Measurements from ENCODE around the gene GLOD4.
A peak's percentile ranks its signal among the peaks of the same experiment; 100 is the strongest.
"Not testable (repeated sequence)": the region's sequence is repeated elsewhere in the genome, so short reads cannot be mapped to it uniquely, and the experiment has no call there.

GLOD4 gene

GRCh38 chr17:781805-782731 is at the start of gene GLOD4, which contains the start of gene MRM3:
Gene GLOD4 (minus strand): TSS chr17:782280. CDS start chr17:782255, 25 bp downstream.
Gene MRM3 (plus strand): TSS chr17:782353. CDS start chr17:782379, 26 bp downstream.
- peak; percentile 79 for DNase-seq

DNA sequence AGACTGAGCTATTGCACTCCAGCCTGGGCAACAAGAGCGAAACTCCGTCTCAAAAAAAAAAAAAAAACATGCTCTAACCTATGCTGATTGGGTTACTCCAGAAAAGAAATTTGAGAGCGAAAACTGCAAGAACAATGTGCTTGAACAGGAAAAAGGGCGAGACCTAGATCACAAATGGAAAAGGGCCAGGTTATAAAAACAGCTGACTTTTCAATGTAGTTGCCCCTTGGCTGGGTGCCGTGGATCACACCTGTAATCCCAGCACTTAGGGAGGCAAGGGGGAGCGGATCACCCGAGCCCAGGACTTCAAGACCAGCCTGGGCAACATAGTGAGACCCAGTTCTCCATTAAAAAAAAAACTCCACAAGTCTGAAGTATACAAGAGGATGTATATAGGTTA is 48.9 kb upstream of the GLOD4 start:
- no peak for DNase-seq

DNA sequence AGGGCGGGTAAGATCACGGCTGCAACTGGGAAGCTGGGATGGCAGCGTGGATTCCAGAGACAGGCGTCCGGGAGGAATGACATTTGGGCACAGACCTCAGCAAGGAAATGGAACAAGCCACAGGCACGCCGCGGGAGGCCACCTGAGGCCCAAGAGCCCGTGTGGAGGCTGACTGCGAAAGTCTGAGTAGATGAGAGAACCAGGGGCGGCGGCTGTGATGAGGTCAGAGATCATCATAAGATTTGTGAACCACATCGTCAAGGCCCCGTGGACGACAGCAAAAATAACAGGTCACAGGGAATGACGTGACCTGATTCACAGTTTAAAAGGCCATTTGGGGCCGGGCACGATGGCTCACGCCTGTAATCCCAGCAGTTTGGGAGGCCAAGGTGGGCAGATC is 48.3 kb upstream of the GLOD4 start:
- no peak for DNase-seq

GRCh38 chr17:829614-830013 is 47.5 kb upstream of the GLOD4 start:
- DNase-seq: not testable (repeated sequence)

DNA sequence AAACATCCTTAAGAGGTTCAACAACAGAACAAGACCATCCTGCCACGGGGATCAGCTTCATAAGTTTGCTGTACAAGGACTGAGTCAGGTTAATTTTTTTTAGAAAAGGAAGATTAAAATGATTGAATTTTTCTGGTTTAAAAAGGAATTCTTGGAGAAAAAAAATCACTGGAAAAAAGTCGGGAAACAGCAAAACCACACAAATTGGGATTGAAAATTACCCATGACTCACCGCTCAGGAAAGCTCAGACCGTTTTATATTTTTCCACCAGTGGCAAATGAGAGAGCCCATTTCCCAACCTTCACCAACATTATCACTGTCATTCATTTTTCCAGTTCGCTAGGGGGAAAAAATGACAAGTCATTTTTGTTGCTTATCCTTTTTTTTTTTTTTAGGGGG is 46.7 kb upstream of the GLOD4 start:
- DNase-seq: no peak

DNA sequence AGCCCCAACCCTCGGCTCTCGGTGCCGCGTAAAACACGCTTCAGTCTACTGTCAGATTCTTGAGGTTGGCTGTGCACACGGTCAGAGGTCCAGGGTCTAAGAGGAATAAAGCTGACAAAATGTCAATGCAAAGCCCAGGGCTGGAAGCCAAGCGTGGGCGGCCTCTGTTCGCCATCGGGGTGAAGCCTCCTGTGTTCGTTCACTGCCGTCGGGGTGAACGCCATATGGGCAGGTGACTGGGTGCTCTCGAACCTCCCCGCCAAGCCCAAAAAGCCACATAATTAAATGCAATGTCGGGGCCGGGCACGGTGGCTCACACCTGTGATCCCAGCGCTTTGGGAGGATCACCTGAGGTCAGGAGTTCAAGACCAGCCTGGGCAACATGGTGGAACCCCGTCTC is 44.7 kb upstream of the GLOD4 start:
- no peak for DNase-seq

DNA sequence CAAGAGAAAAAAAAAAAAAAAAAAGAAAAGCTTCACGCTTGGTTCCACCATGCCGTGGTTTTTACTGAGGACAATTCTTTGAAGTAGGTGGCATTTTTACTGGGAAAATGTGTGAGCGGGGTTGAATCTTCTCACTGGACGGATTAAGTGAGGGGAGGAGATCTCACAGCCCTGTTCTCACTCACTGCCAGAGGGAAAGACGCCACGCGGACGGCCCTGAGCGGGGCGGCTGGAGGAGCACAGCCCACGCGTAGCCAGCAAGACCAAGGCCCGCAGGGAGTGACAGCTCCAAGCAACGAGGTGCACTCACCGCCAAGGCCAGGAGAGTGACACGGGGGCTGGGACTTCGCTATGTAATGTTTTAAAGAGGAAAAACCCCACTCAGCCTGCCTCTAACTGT is 43.1 kb upstream of the GLOD4 start:
- DNase-seq: no peak

DNA sequence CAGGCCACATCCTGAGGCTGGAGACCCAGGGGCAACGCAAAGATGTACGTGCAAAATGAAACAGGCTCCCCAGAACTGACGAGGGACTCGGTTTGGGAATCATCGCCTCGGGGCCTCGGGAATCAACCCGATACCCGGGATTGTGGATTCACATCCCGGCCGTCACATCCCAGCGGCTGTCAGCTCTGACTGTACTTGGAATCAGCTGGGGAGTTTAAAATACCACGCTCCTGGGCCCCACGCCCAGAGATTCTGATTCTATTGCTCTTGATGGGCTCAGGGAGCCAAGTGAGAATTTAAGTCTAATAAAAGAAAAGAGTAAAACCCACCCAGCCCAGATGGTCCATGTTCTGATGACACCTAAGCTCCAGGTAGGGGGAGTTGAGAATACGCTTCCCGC is 42.3 kb upstream of the GLOD4 start:
- no peak for DNase-seq

DNA sequence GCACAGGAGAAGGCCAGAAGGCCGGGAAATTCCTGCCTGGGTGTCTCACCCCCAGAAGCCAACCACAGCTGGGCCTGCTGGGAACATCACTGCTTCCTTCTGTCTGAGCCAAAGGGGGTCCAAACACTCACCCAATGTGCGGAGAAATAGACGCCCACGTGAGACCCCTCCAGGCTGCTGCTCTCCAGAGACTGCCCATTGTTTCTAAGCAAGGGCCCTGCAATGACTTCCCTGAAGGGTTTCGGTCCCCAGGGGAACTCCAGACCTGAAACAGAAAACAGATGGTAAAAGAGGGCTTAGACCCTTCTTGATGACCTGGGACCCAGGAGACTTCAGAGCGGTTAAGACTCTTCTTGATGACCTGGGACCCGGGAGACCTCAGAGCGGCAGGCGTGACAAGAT is 41.4 kb upstream of the GLOD4 start:
- DNase-seq: no peak

DNA sequence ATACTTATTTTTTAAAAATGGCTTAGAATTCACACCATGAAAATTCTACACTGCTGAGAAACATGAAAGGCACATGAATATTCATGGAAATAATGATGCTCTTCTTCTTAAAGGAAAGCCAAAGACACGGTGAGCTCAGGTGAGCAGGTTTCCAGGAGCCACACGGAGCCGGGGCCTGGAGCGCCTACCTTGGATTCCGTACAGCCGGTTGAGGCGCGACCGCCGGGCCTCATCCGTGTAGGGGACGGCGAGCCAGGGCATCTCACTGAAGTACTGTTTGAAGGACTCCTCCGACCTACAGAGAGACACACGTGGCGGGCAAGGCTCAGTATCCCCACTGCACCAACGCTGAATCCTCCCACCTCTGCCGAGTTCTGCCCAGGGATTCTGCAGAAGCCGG is 37.2 kb upstream of the GLOD4 start:
- no peak for DNase-seq

DNA sequence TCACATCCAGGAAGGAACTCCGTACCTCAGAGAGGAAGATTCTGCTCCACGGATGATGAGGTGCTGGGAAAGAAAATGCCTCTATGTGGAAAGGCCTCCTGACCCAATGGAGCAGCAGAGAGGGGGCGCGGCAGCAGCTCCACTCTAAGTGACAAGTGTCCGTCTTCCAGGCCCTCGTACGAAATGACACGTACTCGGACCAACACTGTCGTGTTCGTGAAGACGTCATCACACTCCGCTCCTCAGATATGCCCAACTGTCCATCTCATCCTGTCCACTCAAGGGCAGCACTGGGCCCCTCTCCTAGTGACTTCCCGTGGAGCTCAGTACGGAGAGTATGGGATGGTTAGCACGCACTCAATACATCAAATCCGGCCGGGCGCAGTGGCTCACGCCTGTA is 32.3 kb upstream of the GLOD4 start:
- no peak for DNase-seq

DNA sequence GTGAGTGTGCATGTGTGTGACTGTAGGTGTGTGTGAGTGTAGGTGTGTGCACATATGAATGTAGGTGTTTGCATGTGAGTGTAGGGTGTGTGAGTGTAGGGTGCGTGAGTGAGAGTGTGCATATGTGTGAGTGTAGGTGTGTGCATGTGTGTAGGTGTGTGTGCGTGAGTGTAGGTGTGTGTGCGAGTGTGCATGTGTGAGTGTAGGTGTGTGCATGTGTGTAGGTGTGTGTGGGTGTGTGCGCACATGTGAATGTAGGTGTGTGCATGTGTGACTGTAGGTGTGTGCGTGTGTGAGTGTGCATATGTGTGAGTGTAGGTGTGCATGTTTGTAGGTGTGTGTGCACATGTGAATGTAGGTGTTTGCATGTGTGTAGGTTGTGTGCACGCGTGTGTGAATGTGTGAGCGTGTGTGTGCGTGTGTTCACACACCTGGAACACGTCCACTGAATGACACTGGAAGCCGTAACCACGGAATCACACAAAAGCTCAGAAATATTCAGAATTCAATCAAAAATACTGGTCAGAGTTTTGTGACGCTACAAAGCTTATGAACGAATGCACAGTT is 30.6 kb upstream of the GLOD4 start:
- no peak for DNase-seq

- DNase-seq: no peak
Measured at GRCh38 chr17:811051-811784, 29.1 kb upstream of the GLOD4 start.

DNA sequence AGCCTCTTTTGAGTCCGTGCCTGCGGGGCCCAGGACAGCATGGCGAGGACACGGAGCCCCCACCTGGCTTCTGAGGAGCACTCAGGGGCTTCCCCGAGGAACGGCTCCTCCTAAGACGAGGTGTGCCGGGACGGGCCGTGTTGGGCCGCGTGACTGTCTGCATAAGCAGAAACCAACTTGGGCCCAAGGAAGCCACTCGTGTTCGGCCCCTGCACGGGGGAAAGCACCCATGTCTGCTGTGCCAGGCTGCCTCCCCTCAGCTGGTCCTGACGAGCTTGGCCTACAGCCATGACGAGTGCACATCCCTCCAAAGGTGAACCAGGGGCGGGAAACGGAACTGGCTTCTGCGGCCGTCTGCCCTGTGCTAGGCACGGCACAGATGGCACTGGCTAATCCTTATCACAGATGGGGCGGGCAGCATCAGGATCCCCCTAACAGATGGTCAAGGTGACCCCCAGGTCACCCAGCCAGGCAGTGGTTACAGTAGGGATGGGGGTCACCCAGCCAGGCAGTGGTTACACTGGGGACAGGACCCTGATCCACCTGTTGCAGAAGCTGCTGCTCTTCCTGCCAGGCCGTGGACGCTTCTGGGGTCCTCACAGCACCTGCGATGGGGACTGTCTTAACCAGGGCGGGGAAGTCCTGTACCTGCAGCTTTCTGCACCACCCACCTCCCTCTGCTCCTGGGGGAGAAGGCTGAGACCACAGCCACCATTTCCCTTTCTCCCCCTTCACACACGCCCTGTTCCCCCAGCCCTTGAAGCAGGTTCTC is 25.6 kb upstream of the GLOD4 start:
- DNase-seq: no peak

DNA sequence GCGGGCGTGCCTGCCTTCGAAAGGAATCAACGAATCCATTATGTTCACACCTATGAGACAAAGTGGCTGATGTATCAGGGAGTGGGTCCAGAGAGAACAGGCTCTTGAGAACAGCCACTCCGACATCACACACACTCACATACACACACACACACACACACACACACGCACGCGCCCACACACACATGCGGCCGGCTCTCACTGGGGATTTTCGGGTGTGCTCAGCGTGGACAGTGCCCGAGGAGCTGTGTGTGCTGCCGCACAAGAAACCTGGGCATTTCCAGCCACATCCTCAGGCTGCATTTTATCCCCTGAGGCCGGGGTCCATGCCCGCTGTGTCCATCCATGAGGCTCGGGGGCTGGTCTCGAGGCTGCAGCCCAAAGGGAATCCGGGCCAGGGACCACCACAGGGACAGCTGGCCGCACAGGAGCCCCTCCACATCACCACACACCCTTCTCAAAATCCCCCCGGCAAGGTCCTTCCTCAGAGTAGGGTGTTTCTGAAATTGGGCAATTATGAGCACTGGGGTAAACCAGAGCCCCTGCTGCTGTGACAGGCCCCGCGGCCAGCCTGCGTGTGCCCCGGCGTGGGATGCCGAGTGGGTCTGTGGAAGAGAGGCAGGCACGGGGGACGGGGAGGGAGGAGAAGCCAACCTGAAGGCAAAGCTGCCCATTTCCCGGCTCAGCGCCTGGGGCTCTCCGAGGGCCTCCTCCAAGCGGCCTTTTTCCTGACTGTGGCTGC is 24.9 kb upstream of the GLOD4 start:
- DNase-seq: no peak

DNA sequence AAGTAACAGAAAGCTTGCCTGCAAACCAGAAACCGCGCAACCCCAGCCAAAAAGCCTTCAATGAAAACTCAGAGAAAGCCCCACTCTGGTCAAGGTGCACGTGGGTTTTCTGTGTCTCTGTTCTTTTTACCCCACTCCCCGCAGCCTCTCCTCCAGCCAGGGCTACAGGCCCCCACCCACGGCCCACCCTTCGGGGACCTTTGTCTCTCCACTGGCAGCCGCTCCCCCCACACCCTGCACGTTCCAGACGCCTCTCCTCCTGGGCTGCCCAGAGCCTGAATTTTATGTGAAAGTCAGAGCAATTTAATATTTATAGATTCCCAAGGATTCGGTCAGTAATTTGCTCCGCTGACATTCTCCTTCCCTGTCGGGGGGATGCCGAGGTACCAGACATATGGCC is 24.3 kb upstream of the GLOD4 start:
- DNase-seq: no peak

- not testable (repeated sequence) for DNase-seq
Measured at GRCh38 chr17:805886-806285, 23.8 kb upstream of the GLOD4 start.

DNA sequence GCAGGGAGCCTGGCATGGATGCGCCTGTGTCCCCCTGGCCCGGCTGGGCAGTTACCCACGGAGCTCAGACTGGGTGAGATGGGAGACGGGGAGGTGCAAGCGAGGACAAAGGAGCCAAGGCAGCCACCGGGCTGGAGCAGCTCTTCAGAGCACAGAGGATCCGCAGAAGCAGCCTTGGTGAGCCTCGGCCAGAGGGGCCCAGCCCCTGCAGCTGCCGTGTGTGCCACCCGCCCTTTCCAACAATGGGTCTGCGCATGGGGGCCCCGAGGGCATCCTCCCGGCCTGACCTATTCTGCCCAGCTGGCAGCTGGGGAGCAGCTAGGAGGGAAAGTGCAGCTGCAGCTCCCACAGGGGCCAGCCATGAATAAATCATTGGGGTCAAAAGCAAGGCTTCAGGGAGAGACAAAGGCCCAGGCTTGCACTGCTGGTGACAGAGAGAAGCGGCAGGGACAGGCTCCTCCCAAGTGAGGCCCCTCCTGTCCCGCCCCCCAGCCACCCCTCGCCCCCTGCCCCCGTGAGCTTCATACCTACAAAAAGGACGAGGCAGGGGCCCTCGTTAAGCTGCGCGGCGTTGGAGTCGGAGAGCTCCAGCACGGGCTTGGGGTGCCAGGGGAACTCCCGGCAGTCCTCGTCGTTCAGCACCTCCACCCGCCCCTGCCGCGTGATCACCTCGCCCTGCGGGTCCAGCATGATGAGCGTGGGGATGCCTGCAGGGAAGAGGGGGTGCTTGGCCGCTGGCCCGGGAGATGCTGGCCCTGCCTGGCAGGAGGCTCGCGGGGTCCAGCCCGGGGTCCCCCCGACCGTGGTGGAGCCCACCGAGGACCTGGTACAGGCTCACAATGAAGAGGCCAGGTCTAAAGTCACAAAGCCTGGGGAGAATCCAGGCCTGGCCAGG is 22.7 kb upstream of the GLOD4 start:
- DNase-seq: no peak

DNA sequence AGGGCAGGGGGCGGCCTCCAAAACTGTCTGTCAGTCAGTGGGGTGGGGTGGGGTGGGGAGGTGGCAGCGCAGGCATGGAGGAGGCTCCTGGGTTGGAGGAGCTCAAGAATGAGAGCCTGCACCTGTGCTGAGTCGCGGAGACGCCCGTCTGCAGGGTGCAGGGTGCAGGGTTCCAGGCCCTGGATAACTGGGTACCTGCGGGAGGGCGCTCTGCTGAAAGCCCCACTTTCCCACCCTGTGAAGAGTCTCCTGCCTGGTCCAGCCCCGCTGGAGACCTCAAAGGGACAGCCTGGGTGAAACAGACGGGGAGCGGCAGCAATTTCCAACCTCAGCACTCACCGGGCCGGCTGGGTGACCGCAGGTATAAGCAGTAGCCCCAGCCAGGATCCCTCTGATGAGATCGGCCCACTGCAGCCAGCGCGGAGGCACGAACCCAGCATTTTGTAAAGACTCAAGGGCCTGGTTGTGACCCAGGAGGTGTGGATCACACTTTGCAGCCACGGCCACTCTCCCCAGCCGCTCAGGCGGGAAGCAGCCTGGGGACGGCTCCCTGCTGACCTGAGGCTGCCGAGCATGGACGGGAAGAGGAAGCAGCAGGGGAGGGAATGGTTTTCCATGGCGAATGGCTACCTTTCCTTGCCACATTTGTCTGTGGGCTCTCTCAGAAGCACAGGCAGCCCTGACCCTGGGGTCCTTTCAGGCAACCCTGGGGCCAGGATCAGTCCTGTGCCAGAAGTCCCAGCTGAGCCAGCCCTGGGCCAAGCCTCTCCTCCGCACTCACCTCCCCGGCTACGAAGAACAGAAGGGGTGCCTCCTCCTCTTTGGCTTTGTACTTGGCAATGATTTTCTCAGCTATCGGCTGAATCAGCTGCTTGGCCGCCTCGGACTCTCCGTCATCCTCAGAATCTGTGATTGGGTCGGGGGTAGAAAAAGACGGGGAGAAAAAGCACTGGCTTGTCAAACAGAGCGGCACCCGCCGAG is 21.1 kb upstream of the GLOD4 start:
- no peak for DNase-seq

DNA sequence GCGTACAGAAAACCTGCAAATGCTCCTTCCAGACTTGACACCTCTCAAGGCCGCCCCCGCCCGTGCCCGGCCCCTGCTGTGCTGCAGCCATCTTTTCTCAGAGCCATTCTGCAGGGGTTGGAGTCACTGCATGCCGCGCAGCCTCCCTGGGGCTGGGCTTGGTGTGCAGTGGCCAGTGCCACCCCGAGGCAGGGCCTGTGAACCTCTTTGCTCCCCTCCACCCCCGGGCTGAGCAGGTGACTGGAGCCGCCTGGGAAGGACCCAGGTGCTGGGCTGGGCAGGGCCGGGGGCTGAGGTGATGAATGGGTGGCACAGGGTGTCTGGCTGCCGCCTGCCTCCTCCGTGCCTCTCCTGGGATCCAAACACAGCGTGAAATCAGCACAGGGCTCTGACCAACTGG is 20.4 kb upstream of the GLOD4 start:
- no peak for DNase-seq
